H1 (cell line): ENCODE results near the gene ZGLP1. TPM values are rescaled to one million over a fixed set of nuclear protein-coding genes. Genes with fewer than 3 reads are reported as not detected.

Experiments
- CTCF ChIA-PET: fragments of 300-600 bp; sonication (Branson Sonifier 250); formaldehyde crosslinking; loops from one replicate; lab custom pipeline; 2021; ENCODE audit not compliant: partially characterized antibody; lab: Charles Lee
- POLR2A ChIA-PET: fragments of 300-600 bp; sonication (Branson Sonifier 250); formaldehyde crosslinking; loops from one replicate; lab custom pipeline; 2021; ENCODE audit warnings: inconsistent platforms; ENCODE audit not compliant: partially characterized antibody; lab: Charles Lee
- DNase-seq, 2 experiments: peaks; one replicate each; pipeline versions ENCODE4 v3.0.0 to v3.0.0-alpha.2; 2010 to 2022; ENCODE audit warnings: low spot score in 2 of 2, low read depth in 1 of 2, mixed read lengths in 1 of 2
- FAIRE-seq: peaks from 2 replicates; lab custom pipeline; 2011; peaks lifted over from hg19 to GRCh38; lab: Jason Lieb, UNC
- H2AFZ ChIP-seq: 2 replicates; pipeline ENCODE4 v1.8.1; 2012; ENCODE audit warnings: low read length, inconsistent platforms
- H2AK5ac ChIP-seq: 2 replicates; pipeline ENCODE4 v1.6.1; 2013; ENCODE audit warnings: low read depth, low read length
- H2BK120ac ChIP-seq: replicated peaks from 2 replicates; pipeline ENCODE3; 2013; ENCODE audit warnings: low read depth, low read length, inconsistent platforms
- H2BK12ac ChIP-seq: 2 replicates; pipeline ENCODE4 v1.6.1; 2013; ENCODE audit warnings: low read depth, low read length
- H2BK15ac ChIP-seq: 2 replicates; pipeline ENCODE4 v1.6.1; 2013; ENCODE audit warnings: low read length
- H2BK20ac ChIP-seq: 2 replicates; pipeline ENCODE4 v1.6.1; 2013; ENCODE audit warnings: low read length
- H2BK5ac ChIP-seq: 2 replicates; pipeline ENCODE4 v1.6.1; 2013; ENCODE audit warnings: low read depth, low read length
- H3K14ac ChIP-seq: 2 replicates; pipeline ENCODE4 v1.6.1; 2013; ENCODE audit warnings: inconsistent platforms; ENCODE audit not compliant: insufficient read length
- H3K18ac ChIP-seq: 2 replicates; pipeline ENCODE4 v1.6.1; 2013; ENCODE audit warnings: low read length; ENCODE audit errors: extremely low read depth
- H3K23ac ChIP-seq: 2 replicates; pipeline ENCODE4 v1.6.1; 2013; ENCODE audit warnings: inconsistent platforms; ENCODE audit not compliant: insufficient read length
- H3K23me2 ChIP-seq: 2 replicates; pipeline ENCODE4 v1.6.1; 2013; ENCODE audit warnings: low read depth, low read length
- H3K27ac ChIP-seq: 2 replicates; pipeline ENCODE4 v1.6.1; 2011; ENCODE audit warnings: low read depth, low read length, inconsistent platforms
- H3K27me3 ChIP-seq, 4 experiments: replicated peaks in 1 of 4; 1 replicate in 1 of 4; 2 replicates in 3 of 4; pipeline versions ENCODE4 v1.6.1 to v1.8.1; 2011 to 2013; ENCODE audit warnings: low read length in 3 of 4, mild to moderate bottlenecking in 3 of 4, inconsistent platforms in 2 of 4, mixed read lengths in 2 of 4, moderate library complexity in 1 of 4; ENCODE audit not compliant: control insufficient read depth in 3 of 4, insufficient read depth in 3 of 4; ENCODE audit errors: extremely low read depth in 1 of 4
- H3K36me3 ChIP-seq, 4 experiments: 2 replicates each; pipeline versions ENCODE4 v1.6.1 to v1.8.1; 2011 to 2013; ENCODE audit warnings: mild to moderate bottlenecking in 4 of 4, low read length in 3 of 4, moderate library complexity in 2 of 4, control low read depth in 1 of 4, inconsistent platforms in 1 of 4; ENCODE audit not compliant: insufficient read depth in 4 of 4, control insufficient read depth in 2 of 4
- H3K4ac ChIP-seq: replicated peaks from 2 replicates; pipeline ENCODE3; 2013; ENCODE audit warnings: low read length, low read depth, mixed read lengths, inconsistent platforms; ENCODE audit not compliant: insufficient read length
- H3K4me1 ChIP-seq, 4 experiments: replicated peaks in 1 of 4; 1 replicate in 1 of 4; 2 replicates in 3 of 4; pipeline versions ENCODE4 v1.6.1 to v1.8.1; 2011 to 2013; ENCODE audit warnings: low read length in 3 of 4, inconsistent platforms in 2 of 4, mixed read lengths in 1 of 4; ENCODE audit not compliant: insufficient read depth in 4 of 4, control insufficient read depth in 3 of 4
- H3K4me2 ChIP-seq, 2 experiments: 2 replicates each; pipeline versions ENCODE4 v1.6.1 to v1.8.1; 2011 to 2013; ENCODE audit warnings: low read depth in 2 of 2, low read length in 2 of 2, control low read depth in 1 of 2, inconsistent platforms in 1 of 2, mild to moderate bottlenecking in 1 of 2; ENCODE audit not compliant: insufficient read depth in 1 of 2
- H3K4me3 ChIP-seq, 4 experiments: fragments of 200-600, 300-600 bp in 1 of 4; sonication (generic), shearing (Covaris generic), sonication (Bioruptor Twin) in 1 of 4; 2 replicates each; pipeline versions ENCODE4 v1.5.1 to v1.8.1; 2011 to 2016; ENCODE audit warnings: low read length in 4 of 4, low read depth in 3 of 4, control low read depth in 2 of 4, inconsistent platforms in 2 of 4, mild to moderate bottlenecking in 2 of 4, mixed read lengths in 1 of 4, moderate library complexity in 1 of 4; ENCODE audit not compliant: insufficient read depth in 2 of 4; ENCODE audit errors: extremely low read depth in 1 of 4
- H3K56ac ChIP-seq: replicated peaks from 2 replicates; pipeline ENCODE3; 2013; ENCODE audit warnings: low read depth, mild to moderate bottlenecking, mixed read lengths, low read length, inconsistent platforms; ENCODE audit not compliant: insufficient read length
- H3K79me1 ChIP-seq: 2 replicates; pipeline ENCODE4 v1.6.1; 2013; ENCODE audit warnings: low read depth, low read length, control low read depth
- H3K79me2 ChIP-seq, 2 experiments: 2 replicates each; pipeline versions ENCODE4 v1.6.1 to v1.8.1; 2012 to 2013; ENCODE audit warnings: low read length in 2 of 2, mild to moderate bottlenecking in 2 of 2, inconsistent platforms in 1 of 2; ENCODE audit not compliant: insufficient read depth in 2 of 2, control insufficient read depth in 1 of 2
- H3K9ac ChIP-seq, 4 experiments: replicated peaks in 1 of 4; 1 replicate in 1 of 4; 2 replicates in 3 of 4; pipeline versions ENCODE4 v1.6.1 to v1.8.1; 2011 to 2013; ENCODE audit warnings: low read depth in 3 of 4, low read length in 3 of 4, control low read depth in 2 of 4, mild to moderate bottlenecking in 2 of 4, moderate library complexity in 2 of 4, inconsistent platforms in 1 of 4; ENCODE audit errors: extremely low read depth in 1 of 4
- H3K9me3 ChIP-seq, 2 experiments: 2 replicates each; pipeline versions ENCODE4 v1.6.1 to v1.8.1; 2012 to 2013; ENCODE audit warnings: mild to moderate bottlenecking in 2 of 2, moderate library complexity in 2 of 2, control low read depth in 1 of 2, inconsistent platforms in 1 of 2, low read depth in 1 of 2, low read length in 1 of 2, mixed read lengths in 1 of 2; ENCODE audit not compliant: insufficient read depth in 2 of 2
- H4K20me1 ChIP-seq, 2 experiments: replicated peaks in 1 of 2; 2 replicates each; pipeline versions ENCODE3 to v1.8.1; 2011 to 2013; ENCODE audit warnings: inconsistent platforms in 2 of 2, low read length in 2 of 2, mild to moderate bottlenecking in 1 of 2; ENCODE audit not compliant: insufficient read depth in 2 of 2, control insufficient read depth in 1 of 2
- H4K5ac ChIP-seq: 2 replicates; pipeline ENCODE4 v1.6.1; 2013; ENCODE audit warnings: low read length, low read depth, mixed read lengths, inconsistent platforms; ENCODE audit not compliant: insufficient read length
- H4K8ac ChIP-seq: 2 replicates; pipeline ENCODE4 v1.8.0; 2013; ENCODE audit warnings: mild to moderate bottlenecking, moderate library complexity, low read length, inconsistent platforms; ENCODE audit not compliant: insufficient read depth; ENCODE audit errors: extremely low read depth
- H4K91ac ChIP-seq: replicated peaks from 2 replicates; pipeline ENCODE3; 2013; ENCODE audit warnings: low read length, mixed read lengths, inconsistent platforms; ENCODE audit not compliant: insufficient read length
- CBX5 ChIP-seq: fragments of 300-800, 300-1000 bp; sonication (generic); IDR thresholded peaks from 2 replicates; pipeline ENCODE4 v1.7.1; 2016; ENCODE audit warnings: antibody characterized with exemption, low read length, low read depth
- CBX8 ChIP-seq: fragments of 300-800, 300-1000 bp; sonication (generic); IDR thresholded peaks from 2 replicates; pipeline ENCODE4 v1.7.1; 2016; ENCODE audit warnings: low read depth, low read length, borderline replicate concordance
- CEBPB ChIP-seq: IDR thresholded peaks from 2 replicates; pipeline ENCODE4 v1.6.1; 2012; ENCODE audit warnings: low read depth, low read length
- CHD1 ChIP-seq: IDR thresholded peaks from 2 replicates; pipeline ENCODE4 v1.6.1; 2012; ENCODE audit warnings: low read depth, low read length, improper control_type of control experiment
- GABPA ChIP-seq: IDR thresholded peaks from 2 replicates; pipeline ENCODE4 v1.6.1; 2011; ENCODE audit warnings: mild to moderate bottlenecking, low read length, moderate library complexity, borderline replicate concordance; ENCODE audit not compliant: insufficient read depth
- JUN ChIP-seq: IDR thresholded peaks from 2 replicates; pipeline ENCODE4 v1.6.1; 2011; ENCODE audit warnings: low read depth, mild to moderate bottlenecking, improper control_type of control experiment, low read length
- SIN3A ChIP-seq, 2 experiments: IDR thresholded peaks in 1 of 2; conservative IDR thresholded peaks in 1 of 2; 2 replicates each; pipeline ENCODE4 v1.6.1; 2011 to 2012; ENCODE audit warnings: low read length in 2 of 2, improper control_type of control experiment in 1 of 2, low read depth in 1 of 2, mild to moderate bottlenecking in 1 of 2
- SIRT6 ChIP-seq: IDR thresholded peaks from one replicate; pipeline ENCODE4 v1.7.1; 2012; ENCODE audit warnings: low read length, inconsistent platforms
- SUZ12 ChIP-seq: fragments of 200-600 bp; sonication (generic); IDR thresholded peaks from 2 replicates; pipeline ENCODE4 v1.6.1; 2012; ENCODE audit warnings: mild to moderate bottlenecking, inconsistent platforms, low read length, moderate library complexity, mixed read lengths
- TAF7 ChIP-seq: optimal IDR thresholded peaks from 2 replicates; pipeline ENCODE3; 2011; ENCODE audit warnings: low read depth, mild to moderate bottlenecking, inconsistent platforms, low read length, moderate library complexity, borderline replicate concordance
- TCF12 ChIP-seq: IDR thresholded peaks from 2 replicates; pipeline ENCODE4 v1.6.1; 2011; ENCODE audit warnings: low read depth, mild to moderate bottlenecking, low read length
- WGBS, 2 experiments: shearing (Covaris generic) in 1 of 2; methylation state at CpG; one replicate each; pipeline versions ENCODE4 v1.1.6 to v1.1.7; 2013 to 2015; ENCODE audit warnings: low lambda C conversion rate in 2 of 2, mixed read lengths in 2 of 2, inconsistent platforms in 1 of 2, low coverage in 1 of 2, missing lambda C conversion rate in 1 of 2; ENCODE audit not compliant: insufficient replicate concordance in 2 of 2, insufficient coverage in 1 of 2, insufficient read length in 1 of 2; ENCODE audit errors: extremely low coverage in 1 of 2, missing lambda C conversion rate in 1 of 2; 5-methylcytosine and 5-hydroxymethylcytosine counted together
- polyA plus RNA-seq, 7 experiments: library from polyadenylated mRNA; depleted of rRNA in 3 of 7; stranded (reverse) in 5 of 7; unstranded in 2 of 7; fragments of >200 nt in 5 of 7; fragments of 200-250 nt in 2 of 7; gene quantifications; 1 replicate in 5 of 7; 2 replicates in 1 of 7; 4 replicates in 1 of 7; pipeline versions ENCODE4 v1.2.1 to v1.2.3, GENCODE V29; 2011 to 2013; ENCODE audit warnings: missing spikeins in 2 of 7, mixed read lengths in 2 of 7
- total RNA-seq: library from RNA; stranded (reverse); fragmentation: NEBNext Ultra II Directional; extraction: Animal tissue kit (Norgen Biotek cat#: 25700); gene quantifications from 2 replicates; pipeline ENCODE4 v1.2.1, GENCODE V29; 2021

The ZGLP1 gene
- total and polyA plus RNA-seq, 2 of the 8 experiments (the other 6 are each of a cell fraction or from before 2014, with no cell fraction given) = 4.2 to 5.1 TPM

GRCh38 chr19:10269333-10270179, 40.1 kb downstream of the ZGLP1 start:
- H2AK5ac ChIP-seq = no peak overlapping the region
- H4K20me1 ChIP-seq = no peaks in the 10 kb centered on the region
- H3K9ac ChIP-seq = no peak overlapping the region; a peak in 1 of 7 replicates
- peak overlapping the region; percentile 43; the same call in 1 of the 2 replicates for H2BK12ac ChIP-seq
- no peak overlapping the region for H2BK20ac ChIP-seq
- no peak overlapping the region for H3K56ac ChIP-seq
- H3K79me1 ChIP-seq = no peaks in the 10 kb centered on the region
- 0 out of 2 replicates have a peak overlapping the region, but pooled peaks have one; percentile 8 for H2BK15ac ChIP-seq
- no peak overlapping the region for H2BK5ac ChIP-seq
- H3K4me1 ChIP-seq = peaks cover 0 to 8% (median 5%) of the 10 kb centered on the region in 4 experiments; a peak in 5 of 7 replicates
- no peak overlapping the region for H2AFZ ChIP-seq
- H3K4me2 ChIP-seq = peak overlapping the region; percentile 70 to 75
- peaks cover 11% of the 10 kb centered on the region; the same call in 1 of the 2 replicates for H3K23me2 ChIP-seq
- peak overlapping the region; percentile 33 for H3K4ac ChIP-seq
- H3K18ac ChIP-seq = peak overlapping the region; percentile 32; the same call in 1 of the 2 replicates
- peaks cover 9 to 25% (median 23%) of the 10 kb centered on the region in 4 experiments for H3K27me3 ChIP-seq
- H3K36me3 ChIP-seq = no peaks in the 10 kb centered on the region
- CTCF ChIA-PET = interaction anchor here (0.6 to 9.4 kb wide), 24 partner anchors 9 to 146 kb away, joined by 3 to 122 read pairs (median 4); partner anchors contain the start of genes ICAM4 and ICAM5
- H3K4me3 ChIP-seq = peak overlapping the region; percentile 30 to 59 (median 38); a peak in 5 of 8 replicates
- no peak overlapping the region for H3K27ac ChIP-seq
- H3K9me3 ChIP-seq = no peaks in the 10 kb centered on the region
- no peak overlapping the region for H2BK120ac ChIP-seq
- H4K91ac ChIP-seq = peak overlapping the region; percentile 42
- no peak overlapping the region for H3K14ac ChIP-seq
- DNase-seq (peak in 1 of 2 experiments; percentile 99), FAIRE-seq (no peak)
- WGBS, 2 experiments = 12% methylated on average over 57 of the region's 59 CpGs; no CpG with 5 or more reads in 1 of the 2 experiments
- no peaks in the 10 kb centered on the region for H3K79me2 ChIP-seq
- H4K8ac ChIP-seq = peak overlapping the region; percentile 80; the same call in 1 of the 2 replicates
- POLR2A ChIA-PET = interaction anchor here (0.8 to 3.3 kb wide), 11 partner anchors 10 to 152 kb away, joined by 3 to 28 read pairs (median 12); partner anchors contain the start of genes ICAM4, ICAM5 and RAVER1
- no peak overlapping the region for H3K23ac ChIP-seq
- no peak overlapping the region for H4K5ac ChIP-seq
- TF ChIP-seq SIN3A (conservative IDR thresholded peaks at IDR 0.05 in 1 of 2, IDR thresholded peaks at IDR 0.05 in 1 of 2; ENCODE audit: low read depth in 1 of 2, low read length in 2 of 2) = peak in 1 of 2 experiments; percentile 48; a peak in 1 of 4 replicates
- TF ChIP-seq CBX8 = no peak
- no peak for TF ChIP-seq CEBPB
- TF ChIP-seq SUZ12 = peak; percentile 46; the same call in 1 of the 2 replicates
- TF ChIP-seq CHD1 = no peak
- no peak for TF ChIP-seq CBX5
- peak; percentile 33 for TF ChIP-seq TAF7
- TF ChIP-seq TCF12 = no peak
- TF ChIP-seq JUN = no peak
- 0 out of 2 replicates have a peak, but pooled peaks have one; percentile 16 for TF ChIP-seq GABPA
- TF ChIP-seq SIRT6 = no peak
